HEK293T (cell line): ENCODE measurements around the gene CAPSL.

Source experiments
- ARNT ChIP-seq: fragments of 450-650 bp; IDR thresholded peaks from 2 replicates; pipeline ENCODE4 v1.6.1; 2017; ENCODE audit warnings: mild to moderate bottlenecking
- BHLHE40 ChIP-seq: fragments of 450-650 bp; IDR thresholded peaks from 2 replicates; pipeline ENCODE4 v1.6.1; 2016; ENCODE audit warnings: mild to moderate bottlenecking, moderate library complexity, borderline replicate concordance
- TARDBP ChIP-seq: fragments of 450-650 bp; IDR thresholded peaks from 2 replicates; pipeline ENCODE4 v1.6.1; 2016
- ZNF384 ChIP-seq: fragments of 450-650 bp; IDR thresholded peaks from 2 replicates; pipeline ENCODE4 v1.6.1; 2016

DNA sequence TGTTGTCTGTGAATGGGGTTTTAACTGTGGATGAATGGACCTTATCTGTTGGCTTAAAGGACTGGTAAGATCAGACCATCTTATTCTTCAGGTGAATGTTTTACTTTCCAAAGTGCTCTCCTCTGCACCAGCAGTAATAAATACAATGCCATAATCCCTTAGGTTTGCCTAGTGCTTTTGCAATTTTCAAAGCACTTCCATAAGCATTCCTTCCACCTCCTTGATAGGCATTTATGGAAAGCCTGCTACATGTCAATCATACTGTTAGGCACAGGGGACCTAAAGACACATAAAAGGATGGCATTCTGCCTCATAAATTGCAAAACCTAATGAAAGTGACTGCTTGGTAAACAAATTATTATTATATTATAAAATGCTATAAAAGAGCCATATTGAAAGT lies 60.3 kb downstream of the CAPSL start:
- no peak for TF ChIP-seq ARNT
- no peak for TF ChIP-seq ZNF384
- no peak for TF ChIP-seq TARDBP
- TF ChIP-seq BHLHE40, result no peak
